T-helper 2 cell treated with Interferon-gamma antibody and Interleukin-4, amounts not matched to agents 100 ng/mL and 5 ng/mL, for 36 hours (primary cell): ENCODE data around the gene ZNF768. TPM values are rescaled to one million over a fixed set of nuclear protein-coding genes. Genes with fewer than 3 reads are reported as not detected.

Experiments
- intact Hi-C: fragments of 100-400 bp; cut with micrococcal nuclease; formaldehyde crosslinking; loops from one replicate; pipeline ENCODE4 v1.15.1; 2023
- total RNA-seq: library from RNA; stranded (reverse); gene quantifications from 2 replicates; pipeline ENCODE4 v1.2.3, GENCODE V29; 2022

ZNF768 gene
- total RNA-seq, 1 donor from 2014 or later, result 5.4 TPM

DNA sequence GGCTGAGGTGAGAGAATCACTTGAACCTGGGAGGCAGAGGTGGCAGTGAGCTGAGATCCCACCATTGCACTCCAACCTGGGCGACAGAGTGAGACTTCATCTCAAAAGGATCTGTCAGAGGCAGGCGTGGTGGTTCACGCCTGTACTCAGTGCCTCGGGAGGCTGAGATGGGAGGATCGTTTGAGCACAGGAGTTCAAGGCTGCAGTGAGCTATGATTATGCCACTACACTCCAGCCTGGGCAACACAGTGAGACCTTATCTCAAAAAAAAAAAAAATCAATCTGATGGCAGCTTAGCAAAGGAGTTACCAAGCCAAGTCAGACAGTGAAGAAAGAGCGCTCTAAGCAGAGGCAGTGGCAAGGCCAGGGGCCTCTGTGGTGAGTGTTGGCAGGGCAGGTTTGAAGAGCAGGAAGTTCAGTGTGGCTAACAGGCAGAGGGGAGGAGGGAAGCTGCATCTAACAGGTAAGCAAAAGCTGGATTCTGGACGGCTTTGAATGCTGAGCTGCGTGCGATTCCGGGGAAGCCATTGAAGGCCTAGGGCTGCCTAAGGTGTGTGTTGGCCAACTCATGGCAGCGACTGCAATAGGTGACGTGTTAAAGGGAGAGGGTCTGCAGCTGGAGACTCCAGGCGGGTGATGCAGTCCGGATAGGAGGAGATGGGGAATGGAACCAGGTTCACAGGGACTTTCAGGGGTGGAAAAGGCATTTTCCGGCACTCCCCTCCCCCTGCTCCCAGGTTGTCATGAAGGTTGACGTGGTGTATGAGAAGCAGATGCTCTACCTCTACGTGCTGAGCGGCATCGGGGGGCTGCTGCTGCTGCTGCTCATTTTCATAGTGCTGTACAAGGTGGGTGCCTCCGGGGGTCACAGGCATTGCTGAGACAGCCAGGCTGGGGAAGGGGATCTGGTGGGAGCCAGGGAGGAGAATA, 7.0 kb downstream of the ZNF768 start:
- intact Hi-C loops, result no loop called here

DNA sequence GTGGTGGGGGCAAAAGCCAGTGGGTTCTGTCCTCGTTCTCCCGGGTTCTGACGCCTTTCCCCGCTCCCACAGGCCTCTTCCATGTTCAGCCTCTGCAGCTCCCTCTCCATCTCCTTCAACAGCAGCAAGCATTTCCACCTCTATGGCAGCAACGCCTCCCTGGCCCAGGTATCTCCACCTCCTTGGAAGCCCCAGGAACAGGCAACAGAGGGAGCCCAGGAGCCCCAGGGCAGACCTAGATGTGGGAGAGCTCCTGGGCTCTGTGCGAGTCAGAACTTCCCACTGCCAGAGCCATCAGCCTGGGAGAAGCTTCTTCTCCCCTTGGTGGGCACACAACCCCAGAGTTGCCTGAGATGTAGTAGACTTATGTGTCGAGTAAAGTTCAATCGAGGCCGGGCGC, 7.8 kb downstream of the ZNF768 start:
- intact Hi-C loops, result no loop called here

DNA sequence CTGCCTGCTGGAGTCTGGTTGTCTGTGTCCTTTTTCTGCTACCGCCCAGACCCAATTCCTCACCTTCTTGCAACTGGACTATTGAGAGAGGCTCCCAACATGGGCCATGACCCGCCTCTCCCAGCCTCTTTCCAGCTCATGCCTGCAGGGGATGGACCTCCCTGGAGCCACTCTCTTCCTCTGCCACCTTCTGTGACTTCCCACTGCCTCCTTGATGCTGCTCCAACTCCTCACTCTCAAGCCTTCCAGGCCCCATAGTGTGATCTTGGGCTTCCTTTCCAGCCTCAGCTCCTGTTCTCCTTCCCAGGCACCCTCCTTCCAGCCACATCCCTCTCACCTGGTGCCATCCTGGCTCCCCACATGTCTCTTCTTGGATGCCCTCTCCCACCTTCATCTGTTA, 11.1 kb downstream of the ZNF768 start:
- intact Hi-C loops, result no loop called here

DNA sequence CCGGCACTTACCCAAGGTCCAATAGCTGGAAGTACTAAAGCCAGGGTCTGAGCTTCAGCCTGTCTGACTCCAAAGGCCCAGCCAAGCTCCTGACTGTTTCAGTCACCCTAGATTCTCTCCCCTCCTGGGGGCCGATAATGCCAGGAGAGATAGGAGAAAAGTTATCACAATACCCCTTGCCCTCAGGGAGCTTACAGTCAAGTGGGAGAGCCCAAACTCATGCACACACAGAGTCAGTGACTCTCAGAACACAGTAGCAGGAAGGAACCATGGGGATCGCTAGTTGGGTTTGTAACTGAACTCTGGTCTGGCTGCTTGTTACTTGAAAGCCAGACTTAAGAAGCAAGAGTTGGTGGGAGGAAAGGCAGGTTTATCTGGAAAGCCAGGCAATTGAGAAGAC, 14.9 kb downstream of the ZNF768 start:
- intact Hi-C loops, result no loop called here

DNA sequence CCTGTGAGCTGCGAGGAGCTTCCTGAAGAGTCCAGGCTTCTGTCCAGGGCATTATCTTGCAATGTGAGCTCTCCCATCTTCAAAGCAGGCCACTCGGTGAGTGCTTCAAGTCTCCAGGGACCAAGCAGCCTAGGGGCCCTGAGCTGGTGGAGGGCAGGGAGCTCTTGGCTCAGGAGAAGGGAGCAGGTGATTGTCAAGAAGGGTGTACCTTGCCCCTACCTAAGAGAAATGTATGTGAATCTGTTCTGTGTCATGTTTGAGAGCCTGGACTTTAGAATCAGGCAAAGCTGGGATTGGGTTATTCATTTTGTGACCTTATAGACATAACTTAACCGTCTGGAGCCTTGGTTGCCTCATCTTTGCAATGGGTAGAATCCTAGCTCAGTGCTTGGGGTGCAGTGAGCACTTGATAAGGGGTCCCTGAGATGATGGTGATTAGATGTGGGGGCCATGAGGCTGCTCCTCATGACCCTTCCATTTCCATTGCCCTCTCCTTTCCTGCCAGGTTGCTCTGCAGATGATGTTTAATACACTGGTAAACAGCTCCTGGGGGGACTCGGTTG, 15.9 kb downstream of the ZNF768 start:
- intact Hi-C loops, result no loop called here

DNA sequence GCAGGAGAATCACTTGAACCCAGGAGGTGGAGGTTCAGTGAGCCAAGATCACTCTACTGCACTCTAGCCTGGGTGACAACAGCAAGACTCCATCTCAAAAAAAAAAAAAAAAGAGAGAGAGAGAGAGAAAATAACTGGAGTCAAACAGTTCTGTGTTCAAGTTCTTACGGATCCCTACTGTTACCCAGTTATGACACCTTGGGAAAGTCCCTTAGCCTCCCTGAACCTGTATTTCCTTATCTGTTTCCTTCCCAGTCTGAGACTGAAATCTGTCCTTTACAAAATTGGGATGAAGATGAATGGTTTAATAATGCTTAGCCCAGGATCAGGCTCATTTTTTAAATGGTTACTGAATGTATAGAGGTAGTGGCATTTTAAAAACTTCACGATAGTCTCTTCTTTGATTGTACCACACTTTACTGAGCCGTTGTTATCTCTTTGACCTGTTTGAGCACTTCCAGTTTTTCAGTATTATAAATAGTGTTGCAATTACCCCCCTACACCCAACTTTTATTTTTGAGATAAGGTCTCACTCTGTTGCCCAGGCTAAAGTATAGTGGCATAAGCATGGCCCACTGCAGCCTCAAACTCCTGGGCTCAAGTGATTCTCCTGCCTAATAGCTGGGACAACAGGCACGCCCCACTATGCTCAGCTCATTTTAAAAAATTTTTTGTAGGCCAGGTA, 17.1 kb downstream of the ZNF768 start:
- intact Hi-C loops, result no loop called here

DNA sequence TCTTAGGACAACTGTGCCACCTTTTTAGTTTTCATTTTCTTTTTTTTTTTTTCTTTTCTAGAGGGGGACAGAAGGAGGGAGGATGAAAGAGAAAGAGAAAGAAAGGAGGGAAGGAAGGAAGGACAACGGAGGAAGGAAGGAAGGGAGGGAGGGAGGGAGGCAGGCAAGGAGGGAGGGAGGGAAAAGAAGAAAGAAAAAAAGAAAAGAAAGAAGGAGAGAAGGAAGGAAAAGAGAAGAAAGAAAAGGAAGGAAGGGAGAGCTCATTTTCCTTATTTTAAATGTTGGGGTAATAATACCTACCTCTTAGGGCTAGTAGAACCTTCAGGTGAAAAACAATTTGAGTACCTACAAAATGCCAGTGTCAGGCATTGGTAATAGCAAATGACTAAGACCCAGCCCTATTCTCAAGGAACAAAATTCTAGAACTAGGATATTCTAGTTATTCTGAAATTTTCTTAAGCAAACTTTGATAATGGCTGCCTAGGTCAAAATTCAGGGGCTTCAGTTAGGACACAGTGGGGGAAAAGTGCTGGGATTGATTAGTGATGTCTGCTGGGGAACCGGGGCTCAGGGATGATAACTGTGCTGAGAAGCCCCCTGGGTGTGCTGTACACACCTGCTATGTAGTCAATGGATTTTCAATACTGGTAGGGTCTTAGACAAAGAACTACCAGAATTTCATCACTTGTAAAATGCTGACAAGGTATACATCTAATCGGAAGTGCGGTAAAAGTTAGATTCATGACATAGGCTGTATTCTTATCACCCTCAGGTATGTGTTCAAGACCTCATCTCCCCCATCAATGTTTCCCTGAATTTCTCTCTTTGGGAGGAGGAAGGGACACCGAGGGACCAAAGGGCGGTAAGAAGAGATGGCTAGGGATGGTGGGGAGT, 22.7 kb downstream of the ZNF768 start:
- intact Hi-C loops, result no loop called here

DNA sequence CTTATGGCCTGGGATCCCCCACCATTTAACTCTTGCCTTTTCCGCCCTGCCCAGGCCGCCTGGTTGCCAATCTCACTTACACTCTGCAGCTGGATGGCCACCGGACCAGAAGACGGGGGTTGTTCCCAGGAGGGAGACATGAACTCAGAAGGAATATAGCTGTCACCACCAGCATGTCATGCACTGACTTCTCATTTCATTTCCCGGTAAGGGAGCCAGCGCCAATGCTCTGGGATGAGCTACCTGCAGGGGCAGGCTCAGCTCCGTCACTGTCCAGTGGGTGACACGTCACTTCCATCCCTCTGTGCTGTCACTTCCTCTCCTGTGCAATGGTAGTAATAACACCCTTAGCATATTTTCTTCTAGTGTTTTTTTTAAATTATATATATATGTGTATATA, 27.1 kb downstream of the ZNF768 start:
- intact Hi-C loops, result no loop called here

DNA sequence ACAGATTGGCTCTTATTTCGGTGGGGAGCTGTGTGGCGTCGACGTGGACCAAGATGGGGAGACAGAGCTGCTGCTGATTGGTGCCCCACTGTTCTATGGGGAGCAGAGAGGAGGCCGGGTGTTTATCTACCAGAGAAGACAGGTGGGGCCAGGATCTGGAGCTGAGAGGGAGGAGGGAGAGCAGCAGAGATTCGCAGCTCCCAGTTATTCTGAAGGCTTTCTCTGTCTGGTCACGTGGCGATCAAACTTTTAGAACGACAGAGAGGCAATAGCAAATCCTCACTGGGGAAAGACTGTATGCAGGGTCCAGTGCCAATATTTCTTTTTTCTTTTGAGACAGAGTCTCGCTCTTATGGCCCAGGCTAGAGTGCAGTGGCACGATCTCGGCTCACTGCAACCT, 31.7 kb downstream of the ZNF768 start:
- intact Hi-C loops, result no loop called here

DNA sequence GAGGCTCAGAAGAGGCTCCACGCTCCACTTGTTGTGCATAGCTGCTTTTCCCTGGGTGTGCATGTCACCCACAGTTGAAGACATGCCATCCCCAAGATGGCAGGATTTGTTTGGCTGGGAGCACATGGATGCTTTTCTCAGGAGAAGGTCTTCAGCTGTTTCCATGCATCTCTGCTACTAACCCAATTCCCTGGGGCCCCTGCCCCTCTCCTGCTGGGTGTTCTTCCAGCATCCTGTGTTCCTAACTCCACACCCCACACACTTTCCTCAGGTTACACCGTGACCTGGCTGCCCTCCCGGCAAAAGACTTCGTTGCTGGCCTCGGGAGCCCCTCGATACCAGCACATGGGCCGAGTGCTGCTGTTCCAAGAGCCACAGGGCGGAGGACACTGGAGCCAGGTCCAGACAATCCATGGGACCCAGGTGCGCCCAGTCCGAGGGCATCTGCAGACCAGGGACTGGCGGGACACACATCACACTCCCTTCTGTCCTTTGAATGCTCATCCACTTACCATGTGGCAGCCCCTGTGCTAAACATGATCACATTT, 32.4 kb downstream of the ZNF768 start:
- intact Hi-C loops, result no loop called here

DNA sequence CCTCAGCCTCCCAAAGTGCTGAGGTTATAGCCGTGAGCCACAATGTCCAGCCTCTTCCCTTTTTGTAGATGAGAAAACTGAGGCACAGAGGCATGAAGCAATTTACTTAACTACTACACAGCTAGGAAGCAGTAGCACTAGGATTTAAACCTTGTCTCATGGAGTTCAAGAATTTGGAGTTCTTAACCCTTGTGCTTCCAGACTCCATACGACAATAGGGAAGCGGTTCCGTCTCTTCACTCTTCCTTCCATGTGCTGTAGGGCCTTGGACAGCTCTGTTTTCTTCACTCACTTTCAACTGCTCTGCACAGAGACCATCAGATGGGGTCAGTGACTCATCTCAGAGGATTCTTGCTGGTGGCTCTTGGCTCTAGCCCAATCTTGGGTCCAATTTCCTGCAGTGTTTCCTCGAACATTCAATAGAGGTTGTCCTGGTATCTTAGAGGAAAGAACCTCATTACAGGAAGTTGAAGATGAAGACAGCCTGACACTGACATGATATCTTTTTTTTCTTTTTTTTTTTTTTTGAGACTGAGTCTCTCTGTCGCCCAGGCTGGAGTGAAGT, 34.5 kb downstream of the ZNF768 start:
- intact Hi-C loops, result no loop called here

DNA sequence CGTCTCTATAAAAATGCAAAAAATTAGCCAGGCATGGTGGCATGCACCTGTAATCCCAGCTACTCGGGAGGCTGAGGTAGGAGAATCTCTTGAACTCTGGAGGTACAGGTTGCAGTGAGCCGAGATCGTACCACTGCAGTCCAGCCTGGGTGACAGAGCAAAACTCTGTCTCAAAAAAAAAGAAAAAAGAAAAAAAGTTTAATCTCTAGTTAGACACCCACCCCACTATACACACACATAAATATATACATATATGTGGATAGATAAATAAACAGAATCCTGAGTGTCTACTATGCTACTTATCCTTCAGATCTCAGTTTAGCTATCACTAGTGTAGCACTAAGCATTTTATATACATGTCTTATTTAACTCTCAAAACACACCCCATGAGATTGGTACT, 35.1 kb downstream of the ZNF768 start:
- intact Hi-C loops, result no loop called here

DNA sequence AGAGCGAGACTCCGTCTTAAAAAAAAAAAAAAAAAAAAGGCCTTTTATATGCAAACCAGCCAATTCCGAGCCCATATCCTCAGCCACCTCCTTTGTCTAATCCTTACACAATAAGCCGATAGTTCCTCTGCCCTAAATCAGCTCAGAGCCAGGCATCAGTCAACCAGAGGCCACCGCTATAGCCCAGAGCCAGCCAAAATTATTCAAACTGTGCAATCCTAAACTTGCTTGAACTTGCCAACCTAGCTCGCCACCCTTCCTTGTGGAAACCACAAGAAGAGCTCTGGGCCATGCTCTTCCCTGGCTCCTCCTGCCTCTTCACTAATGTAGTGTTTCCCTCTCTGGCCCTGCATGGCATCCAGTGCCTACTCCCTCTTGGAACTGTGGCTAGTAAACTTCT, 36.2 kb downstream of the ZNF768 start:
- intact Hi-C loops, result no loop called here

DNA sequence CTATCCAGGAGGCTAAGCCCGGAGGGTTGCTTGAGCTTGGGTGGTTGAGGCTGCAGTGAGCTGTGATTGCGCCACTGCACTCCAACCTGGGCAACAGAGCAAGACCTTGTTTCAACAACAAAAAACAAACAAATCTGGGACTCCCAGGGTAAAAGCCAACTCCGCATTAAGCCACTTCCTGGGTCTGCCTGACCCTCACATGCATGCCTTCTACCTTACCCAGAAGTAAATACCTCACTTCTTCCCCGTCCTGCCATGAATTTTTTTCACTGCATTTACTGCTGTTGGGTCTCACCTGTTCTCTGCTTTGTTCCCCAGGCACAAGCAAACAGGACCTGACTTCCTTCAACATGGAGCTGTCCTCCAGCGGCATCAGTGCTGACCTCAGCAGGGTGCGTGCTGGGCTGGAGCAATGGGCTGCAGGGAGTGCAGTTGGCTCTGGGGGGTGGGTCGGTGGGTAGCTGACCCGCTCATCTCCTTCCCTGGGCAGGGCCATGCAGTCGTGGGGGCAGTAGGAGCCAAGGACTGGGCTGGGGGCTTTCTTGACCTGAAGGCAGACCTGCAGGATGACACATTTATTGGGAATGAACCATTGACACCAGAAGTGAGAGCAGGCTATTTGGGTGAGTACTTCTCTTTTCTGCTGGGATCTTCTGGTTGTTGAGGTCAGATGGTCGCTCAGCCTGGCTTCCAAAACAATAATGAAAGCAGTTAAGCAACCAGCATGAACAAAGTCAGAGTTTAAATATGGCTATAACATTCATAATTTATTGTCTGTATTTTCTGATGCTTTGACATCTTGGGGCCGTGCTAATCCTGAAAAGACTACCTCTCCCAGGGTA, 37.4 kb downstream of the ZNF768 start:
- intact Hi-C loops, result no loop called here

DNA sequence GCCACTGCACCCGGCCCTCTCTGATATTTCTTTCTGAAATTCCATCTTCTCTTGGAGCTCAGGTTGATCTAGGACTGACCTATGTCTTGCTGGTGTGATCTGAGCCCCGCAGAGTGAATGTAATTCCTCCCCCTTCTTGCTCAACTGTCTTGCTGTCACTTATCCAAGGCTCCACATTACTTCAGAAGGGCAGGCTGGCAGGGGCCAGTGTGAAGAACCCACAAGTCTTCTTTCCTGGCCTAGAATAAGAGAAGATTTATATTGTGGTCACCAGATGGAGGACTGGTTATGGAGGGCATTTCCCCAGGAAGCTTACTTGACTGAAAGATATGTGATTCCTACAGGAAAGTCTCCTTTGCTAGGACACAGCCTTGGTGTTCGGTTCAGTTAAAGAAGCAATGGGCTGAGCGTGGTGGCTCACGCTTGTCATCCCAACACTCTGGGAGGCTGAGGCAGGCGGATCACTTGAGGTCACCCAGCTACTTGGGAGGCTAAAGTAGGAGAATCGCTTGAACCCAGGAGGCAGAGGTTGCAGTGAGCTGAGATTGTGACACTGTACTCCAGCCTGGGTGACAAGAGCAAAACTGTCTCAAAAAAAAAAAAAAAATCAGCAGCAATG, 40.4 kb downstream of the ZNF768 start:
- intact Hi-C loops, result no loop called here

DNA sequence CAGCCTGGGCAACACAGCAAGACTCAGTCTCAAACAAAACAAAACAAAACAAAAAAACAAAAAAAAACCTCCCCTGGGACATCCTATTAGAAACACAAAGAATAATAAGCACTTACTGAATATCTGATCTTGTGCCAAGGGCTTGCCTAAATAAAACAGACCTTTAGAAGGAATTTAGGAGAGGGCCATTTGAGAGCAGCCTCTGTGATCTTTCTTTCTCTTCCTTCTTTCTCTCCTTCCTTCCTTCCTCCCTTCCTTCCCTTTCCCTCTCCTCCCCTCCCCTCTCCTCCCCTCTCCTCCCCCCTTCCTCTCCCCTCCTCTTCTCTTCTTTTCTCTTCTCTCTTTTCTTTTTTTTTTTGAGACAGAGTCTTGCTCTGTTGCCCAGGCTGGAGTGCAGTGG, 41.5 kb downstream of the ZNF768 start:
- intact Hi-C loops, result no loop called here

DNA sequence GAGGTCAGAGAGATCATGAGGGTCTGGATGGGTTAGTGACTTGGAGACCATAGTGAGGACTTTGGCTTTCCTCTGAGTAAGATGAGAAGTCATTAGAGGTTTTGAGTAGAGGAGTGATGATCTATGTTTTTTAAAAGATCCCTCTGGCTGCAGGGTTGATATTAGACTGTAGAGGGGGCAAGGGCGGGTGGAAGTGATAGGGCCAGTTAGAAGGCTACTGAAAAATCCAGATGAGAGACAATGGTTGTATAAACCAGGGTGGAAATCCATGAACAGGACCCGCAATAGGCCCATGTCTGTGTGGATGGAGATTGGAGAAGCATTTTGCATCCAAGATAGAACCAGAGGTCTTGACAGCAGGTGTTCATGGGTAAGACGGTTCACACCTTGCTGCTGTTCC, 44.0 kb downstream of the ZNF768 start:
- intact Hi-C loops, result no loop called here

DNA sequence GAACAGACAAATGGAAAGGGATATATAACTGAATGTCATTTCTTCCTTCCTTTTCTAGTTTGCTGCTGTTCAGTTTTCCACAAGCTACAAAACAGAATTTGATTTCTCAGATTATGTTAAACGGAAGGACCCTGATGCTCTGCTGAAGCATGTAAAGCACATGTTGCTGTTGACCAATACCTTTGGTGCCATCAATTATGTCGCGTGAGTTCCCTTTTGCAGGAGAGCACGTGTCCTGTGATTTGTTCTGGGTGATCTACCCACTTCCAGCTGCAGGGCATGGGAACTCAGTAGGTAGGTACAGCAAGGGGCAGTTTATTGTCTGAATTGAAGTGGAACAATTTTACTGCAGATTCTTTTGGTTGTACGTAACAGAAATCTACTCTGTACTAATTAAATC, 45.0 kb downstream of the ZNF768 start:
- intact Hi-C loops, result no loop called here

DNA sequence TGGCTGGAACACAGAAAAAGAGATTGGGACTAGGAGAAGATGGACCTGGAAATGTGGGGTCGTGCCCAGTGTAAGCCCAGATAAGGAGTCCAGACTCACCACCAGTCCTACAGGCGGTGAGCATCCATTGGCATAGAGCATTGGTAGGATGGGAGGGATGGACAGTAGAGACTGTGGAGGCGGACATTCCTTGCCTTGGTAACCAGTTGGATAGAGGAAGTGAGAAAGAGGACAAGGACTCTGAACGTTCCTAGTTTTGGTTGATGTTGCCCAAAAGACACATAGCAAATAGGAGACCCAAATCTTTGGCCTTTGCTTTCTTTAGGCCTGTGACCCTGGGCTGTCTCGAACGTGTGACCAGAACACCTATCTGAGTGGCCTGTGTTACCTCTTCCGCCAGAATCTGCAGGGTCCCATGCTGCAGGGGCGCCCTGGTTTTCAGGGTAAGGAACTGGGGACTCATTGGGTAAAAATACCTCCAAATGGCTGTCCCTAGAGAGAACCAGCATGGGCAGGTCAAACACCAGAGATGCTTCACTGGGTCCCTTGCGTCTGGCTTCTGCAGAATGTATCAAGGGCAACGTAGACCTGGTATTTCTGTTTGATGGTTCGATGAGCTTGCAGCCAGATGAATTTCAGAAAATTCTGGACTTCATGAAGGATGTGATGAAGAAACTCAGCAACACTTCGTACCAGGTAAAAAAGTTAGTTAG, 47.4 kb downstream of the ZNF768 start:
- intact Hi-C loops, result no loop called here
